IMR-90 (cell line): ENCODE measurements around the gene NFASC.

Source experiments
- BHLHE40 ChIP-seq: fragments of 150-350 bp; IDR thresholded peaks from 2 replicates; pipeline ENCODE4 v1.6.1; 2016; ENCODE audit warnings: mild to moderate bottlenecking, low read depth, low read length
- CEBPB ChIP-seq: IDR thresholded peaks from 2 replicates; pipeline ENCODE4 v1.6.1; 2012; ENCODE audit warnings: low read depth, low read length, improper control_type of control experiment
- ELK1 ChIP-seq: fragments of 150-350 bp; IDR thresholded peaks from 2 replicates; pipeline ENCODE4 v1.6.1; 2016; ENCODE audit warnings: low read depth, mild to moderate bottlenecking, low read length, moderate library complexity, borderline replicate concordance
- MAZ ChIP-seq: IDR thresholded peaks from 2 replicates; pipeline ENCODE4 v1.6.1; 2012; ENCODE audit warnings: low read depth, mild to moderate bottlenecking, low read length, improper control_type of control experiment, moderate library complexity, borderline replicate concordance
- MXI1 ChIP-seq: IDR thresholded peaks from 2 replicates; pipeline ENCODE4 v1.6.1; 2012; ENCODE audit warnings: low read depth, mild to moderate bottlenecking, low read length, moderate library complexity, borderline replicate concordance
- POLR2A ChIP-seq: IDR thresholded peaks from 2 replicates; pipeline ENCODE4 v1.6.1; 2012; ENCODE audit warnings: mild to moderate bottlenecking, low read depth, low read length
- RFX5 ChIP-seq: IDR thresholded peaks from 2 replicates; pipeline ENCODE4 v1.8.0; 2012; ENCODE audit warnings: low read depth, mild to moderate bottlenecking, low read length, moderate library complexity
- SMC3 ChIP-seq: fragments of 150-350 bp; IDR thresholded peaks from 2 replicates; pipeline ENCODE4 v1.6.1; 2016; ENCODE audit warnings: low read depth, mild to moderate bottlenecking, antibody characterized with exemption, low read length, moderate library complexity
- TF ChIP-seq, protein P1 (sequence below): conservative IDR thresholded peaks from 2 replicates; pipeline ENCODE4 v1.5.1; 2012; ENCODE audit warnings: mild to moderate bottlenecking, low read depth, low read length, improper control_type of control experiment

DNA sequence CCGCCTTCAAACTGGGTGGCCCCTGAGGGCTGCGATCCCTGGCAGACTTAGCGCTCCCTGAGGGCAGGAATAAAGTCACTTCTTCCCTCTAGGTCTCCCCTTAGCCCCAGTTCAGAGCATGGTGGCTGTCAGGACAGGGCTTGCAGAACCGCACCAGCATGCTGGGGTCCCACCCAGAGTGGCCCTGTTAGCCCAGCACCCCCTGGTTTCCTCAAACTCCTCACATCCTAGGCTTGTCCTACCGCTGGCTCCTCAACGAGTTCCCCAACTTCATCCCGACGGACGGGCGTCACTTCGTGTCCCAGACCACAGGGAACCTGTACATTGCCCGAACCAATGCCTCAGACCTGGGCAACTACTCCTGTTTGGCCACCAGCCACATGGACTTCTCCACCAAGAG, 188.2 kb downstream of the NFASC start:
- TF ChIP-seq, protein P1, sequence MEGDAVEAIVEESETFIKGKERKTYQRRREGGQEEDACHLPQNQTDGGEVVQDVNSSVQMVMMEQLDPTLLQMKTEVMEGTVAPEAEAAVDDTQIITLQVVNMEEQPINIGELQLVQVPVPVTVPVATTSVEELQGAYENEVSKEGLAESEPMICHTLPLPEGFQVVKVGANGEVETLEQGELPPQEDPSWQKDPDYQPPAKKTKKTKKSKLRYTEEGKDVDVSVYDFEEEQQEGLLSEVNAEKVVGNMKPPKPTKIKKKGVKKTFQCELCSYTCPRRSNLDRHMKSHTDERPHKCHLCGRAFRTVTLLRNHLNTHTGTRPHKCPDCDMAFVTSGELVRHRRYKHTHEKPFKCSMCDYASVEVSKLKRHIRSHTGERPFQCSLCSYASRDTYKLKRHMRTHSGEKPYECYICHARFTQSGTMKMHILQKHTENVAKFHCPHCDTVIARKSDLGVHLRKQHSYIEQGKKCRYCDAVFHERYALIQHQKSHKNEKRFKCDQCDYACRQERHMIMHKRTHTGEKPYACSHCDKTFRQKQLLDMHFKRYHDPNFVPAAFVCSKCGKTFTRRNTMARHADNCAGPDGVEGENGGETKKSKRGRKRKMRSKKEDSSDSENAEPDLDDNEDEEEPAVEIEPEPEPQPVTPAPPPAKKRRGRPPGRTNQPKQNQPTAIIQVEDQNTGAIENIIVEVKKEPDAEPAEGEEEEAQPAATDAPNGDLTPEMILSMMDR = no peak
- TF ChIP-seq ELK1 (no peak), CEBPB (no peak), RFX5 (no peak), SMC3 (no peak), POLR2A (no peak), MAZ (no peak), BHLHE40 (no peak), MXI1 (no peak)
